GM18907 (cell line): ENCODE measurements around the gene APLF.
"Not testable (repeated sequence)": the region's sequence is repeated elsewhere in the genome, so short reads cannot be mapped to it uniquely, and the experiment has no call there.

ENCODE experiments used
- ATAC-seq: cut with Tn5 transposase; IDR thresholded peaks from one replicate; pipeline ENCODE4 v1.9.1; 2021; ENCODE audit warnings: mild to moderate bottlenecking, moderate library complexity; ENCODE audit not compliant: unreplicated experiment

Gene APLF

DNA sequence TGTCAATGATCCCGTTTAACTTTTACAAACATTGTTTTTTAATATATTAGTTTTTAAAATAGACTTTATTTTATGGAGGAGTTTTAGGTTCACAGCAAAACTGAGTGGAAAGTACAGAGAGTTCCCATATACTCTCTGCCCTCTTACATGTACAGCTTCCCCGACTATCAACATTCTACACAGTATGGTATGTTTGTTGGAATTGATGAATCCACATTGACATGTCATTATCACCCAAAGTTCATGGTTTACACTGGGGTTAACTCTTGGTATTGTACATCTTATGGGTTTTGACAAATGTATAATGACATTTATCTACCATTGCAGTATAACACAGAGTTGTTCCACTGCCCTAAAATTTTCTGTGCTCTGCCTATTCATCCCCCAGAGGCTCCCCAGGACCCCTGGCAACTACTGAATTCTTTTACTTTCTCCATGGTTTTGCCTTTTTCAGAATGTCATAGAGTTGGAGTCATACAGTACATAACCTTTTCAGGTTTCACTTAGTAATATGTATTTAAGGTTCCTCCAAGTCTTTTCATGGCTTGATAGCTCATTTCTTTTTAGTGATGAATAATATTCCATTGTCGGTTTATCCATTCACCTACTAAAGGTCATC, 5.5 kb downstream of the APLF start:
- ATAC-seq = no peak

DNA sequence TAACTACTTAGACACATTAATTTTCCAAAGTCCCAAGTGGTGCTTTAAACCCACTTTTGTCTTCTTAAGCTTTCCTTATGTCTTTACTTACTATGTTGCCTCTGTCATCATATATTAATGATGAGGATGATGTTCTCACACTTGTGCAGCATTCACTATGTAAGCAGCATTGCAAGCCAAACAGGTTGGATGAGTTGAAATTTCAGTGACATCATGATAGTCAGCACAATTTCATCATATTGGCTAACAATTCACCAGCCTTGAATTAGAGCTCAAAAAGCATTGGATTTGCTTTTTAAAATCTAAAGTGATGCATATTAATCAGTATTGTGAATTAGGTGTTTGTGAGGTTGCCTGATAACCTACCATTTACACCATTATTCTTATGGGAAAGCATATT, 7.7 kb downstream of the APLF start:
- ATAC-seq = no peak

- no peak for ATAC-seq
Measured at GRCh38 chr2:68475576-68475975, 8.2 kb downstream of the APLF start.

- no peak for ATAC-seq
Measured at GRCh38 chr2:68476454-68476853, 9.1 kb downstream of the APLF start.

- ATAC-seq = no peak
Measured at GRCh38 chr2:68478688-68479087, 11.3 kb downstream of the APLF start.

- no peak for ATAC-seq
Measured at GRCh38 chr2:68482296-68482820, 15.0 kb downstream of the APLF start.

GRCh38 chr2:68483011-68483410, 15.6 kb downstream of the APLF start:
- no peak for ATAC-seq

GRCh38 chr2:68487773-68488355, 20.5 kb downstream of the APLF start:
- no peak for ATAC-seq

DNA sequence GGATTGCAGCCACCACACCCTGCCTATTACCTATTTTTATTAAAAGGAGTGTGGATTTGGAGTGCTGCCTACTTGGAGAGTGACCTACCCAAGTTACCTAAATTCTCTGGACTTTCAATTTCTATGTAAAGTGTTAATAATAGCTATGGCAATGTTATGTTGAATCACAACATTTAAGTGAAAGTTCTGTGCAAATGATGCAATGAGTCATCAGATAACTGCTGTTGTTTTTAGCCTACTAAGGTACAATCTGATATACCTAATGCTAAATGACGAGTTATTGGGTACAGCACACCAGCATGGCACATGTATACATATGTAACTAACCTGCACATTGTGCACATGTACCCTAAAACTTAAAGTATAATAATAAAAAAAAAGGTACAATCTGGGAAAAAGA, 21.2 kb downstream of the APLF start:
- ATAC-seq = not testable (repeated sequence)

- ATAC-seq = no peak
Measured at GRCh38 chr2:68489282-68489681, 21.9 kb downstream of the APLF start.

GRCh38 chr2:68491582-68491981, 24.2 kb downstream of the APLF start:
- no peak for ATAC-seq

- ATAC-seq = no peak
Measured at GRCh38 chr2:68499133-68499532, 31.7 kb downstream of the APLF start.

- ATAC-seq = no peak
Measured at GRCh38 chr2:68500649-68501048, 33.3 kb downstream of the APLF start.

GRCh38 chr2:68501768-68502167, 34.4 kb downstream of the APLF start:
- ATAC-seq = no peak

DNA sequence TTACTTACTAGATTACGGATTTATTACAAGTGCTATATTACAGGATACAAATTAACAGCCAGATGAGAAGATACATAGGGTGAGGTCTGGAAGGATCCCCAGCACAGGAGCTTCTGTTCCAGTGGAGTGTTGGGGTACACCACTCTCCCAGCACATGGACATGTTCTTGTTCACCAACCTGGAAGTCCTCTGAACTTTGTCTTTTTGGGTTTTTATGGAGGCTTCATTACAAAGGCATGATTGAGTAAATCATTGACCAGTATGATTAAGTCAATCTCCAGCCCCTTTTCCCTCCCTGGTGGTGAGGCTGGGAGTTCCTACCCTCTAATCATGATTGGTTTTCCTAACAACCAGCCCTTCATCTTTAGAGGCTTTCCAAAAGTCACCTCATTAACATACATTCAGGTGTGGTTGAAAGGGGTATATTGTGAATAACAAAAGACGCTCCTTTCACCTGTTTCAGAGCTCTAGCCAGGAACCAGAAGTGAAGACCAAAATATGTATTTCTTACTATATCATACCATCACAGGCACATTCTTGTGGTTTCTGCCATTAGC, 38.3 kb downstream of the APLF start:
- no peak for ATAC-seq

DNA sequence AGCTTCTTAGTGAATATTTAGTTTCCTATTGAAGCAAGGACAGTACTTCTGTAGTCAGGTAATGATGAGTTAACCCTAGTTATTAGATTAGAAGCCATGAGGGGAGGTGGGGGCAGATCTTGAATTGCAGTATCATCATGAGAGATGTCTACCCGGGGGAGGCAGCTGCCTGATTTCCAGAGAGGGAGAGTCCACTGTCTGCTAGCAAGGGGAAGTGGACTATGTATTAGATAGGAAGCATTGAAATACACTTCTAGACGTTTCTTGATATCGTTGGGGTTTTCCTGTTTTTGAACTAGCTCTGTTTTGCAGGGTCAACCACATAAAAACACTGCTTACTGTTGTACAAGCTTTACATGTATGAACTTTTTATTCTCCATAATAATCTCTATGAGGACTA, 38.8 kb downstream of the APLF start:
- no peak for ATAC-seq

DNA sequence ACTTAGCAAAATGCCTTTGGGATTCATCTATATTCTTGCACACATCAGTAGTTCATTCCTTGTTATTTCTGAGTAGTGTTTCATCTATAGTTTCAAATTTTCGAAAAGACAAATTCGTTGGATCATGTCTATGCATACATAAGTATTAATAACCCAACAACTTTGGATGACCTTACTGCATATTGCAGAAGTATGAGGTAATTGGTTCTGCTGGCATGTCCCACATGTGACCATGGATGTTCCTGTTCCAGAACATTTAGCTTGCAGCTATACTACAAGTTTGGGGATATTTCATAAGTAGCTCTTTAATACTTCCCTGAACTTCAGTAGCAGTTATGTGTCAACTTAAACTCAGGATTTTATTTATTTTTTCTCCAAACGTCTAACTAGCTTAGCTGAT, 44.9 kb downstream of the APLF start:
- no peak for ATAC-seq

DNA sequence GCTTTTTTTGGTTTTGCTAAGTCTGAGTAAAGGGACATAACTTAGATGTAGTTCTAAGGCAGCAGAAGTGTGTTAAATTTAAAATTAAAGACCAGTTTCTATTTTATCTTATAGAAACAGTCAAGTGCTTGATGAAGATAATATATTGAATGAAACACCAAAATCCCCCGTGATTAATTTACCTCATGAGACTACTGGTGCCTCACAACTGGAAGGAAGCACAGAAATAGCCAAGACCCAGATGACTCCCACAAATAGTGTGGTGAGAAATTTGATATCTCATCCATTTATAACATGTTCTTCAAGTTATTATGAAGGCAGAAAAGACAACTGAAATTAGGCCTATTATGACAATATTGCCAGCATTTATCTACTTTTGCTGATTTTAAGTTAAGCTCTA, 45.6 kb downstream of the APLF start:
- ATAC-seq = no peak

DNA sequence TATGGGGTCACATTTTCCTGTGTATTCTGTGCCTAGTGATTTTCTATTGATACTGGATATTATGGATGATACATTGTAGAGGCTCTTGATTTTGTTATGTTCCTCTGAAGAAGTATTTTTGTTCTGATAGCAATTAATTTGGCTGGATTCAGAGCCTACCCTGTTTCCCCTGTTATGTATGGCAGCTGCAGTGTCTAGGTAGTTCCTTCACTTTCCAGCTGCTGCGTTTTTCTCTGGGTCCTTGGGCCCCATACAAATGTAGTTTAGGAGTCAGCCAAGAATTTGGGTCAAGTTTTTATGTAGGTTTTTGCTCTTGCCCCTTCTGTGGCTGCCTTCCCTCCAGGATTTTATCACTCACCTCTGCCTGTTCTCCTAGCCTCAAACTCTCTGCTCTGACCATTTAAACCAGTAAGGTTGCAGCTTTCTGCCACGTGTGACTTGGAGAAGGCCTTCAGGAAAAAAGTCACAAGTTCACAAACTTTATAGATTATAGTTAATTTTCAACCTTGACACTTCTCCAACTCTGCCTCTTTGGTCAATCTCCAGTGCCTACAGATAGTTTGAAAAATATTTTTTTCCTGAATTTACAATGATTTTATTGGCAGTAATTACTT, 47.0 kb downstream of the APLF start:
- ATAC-seq = no peak

DNA sequence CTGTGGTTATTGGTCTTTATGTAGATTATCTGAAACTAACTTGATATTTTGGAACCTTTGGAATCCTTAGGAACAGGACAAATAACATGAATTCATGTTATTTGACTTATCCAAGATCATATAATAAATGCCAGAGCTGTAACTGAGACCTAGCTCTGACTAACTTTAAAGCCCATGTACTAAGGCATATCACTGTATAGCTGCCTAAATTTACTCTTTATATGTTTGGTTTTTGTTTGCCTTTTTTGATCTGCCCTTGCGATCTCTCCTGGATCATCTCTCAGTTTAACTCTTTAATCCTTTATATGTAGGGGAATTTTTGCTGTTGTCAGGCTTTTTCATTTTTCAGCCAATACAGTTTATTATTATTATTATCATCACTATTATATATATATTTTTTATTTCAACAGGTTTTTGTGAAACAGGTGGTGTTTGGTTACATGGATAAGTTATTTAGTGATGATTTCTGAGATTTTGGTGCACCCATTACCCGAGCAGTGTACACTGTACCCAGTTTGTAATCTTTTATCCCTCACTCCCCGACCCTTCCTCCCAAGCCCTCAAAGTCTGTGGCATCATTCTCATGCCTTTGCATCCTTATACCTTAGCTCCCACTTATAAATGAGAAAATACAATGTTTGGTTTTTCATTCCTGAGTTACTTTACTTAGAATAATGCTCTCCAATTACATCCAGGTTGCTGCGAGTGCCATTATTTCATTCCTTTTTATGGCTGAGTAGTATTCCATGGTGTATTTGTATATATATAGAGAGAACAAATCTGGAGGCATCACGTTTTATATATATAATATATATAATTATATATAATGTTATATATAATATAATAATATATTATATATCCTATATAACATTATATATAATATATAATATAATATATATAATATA, 48.9 kb downstream of the APLF start:
- ATAC-seq = no peak

- ATAC-seq = no peak
Measured at GRCh38 chr2:68519236-68519635, 51.9 kb downstream of the APLF start.
